Type B pancreatic cell (in vitro differentiated cells): ENCODE measurements around the gene DYNLT2. TPM values are rescaled to one million over a fixed set of nuclear protein-coding genes. Genes with fewer than 3 reads are reported as not detected.
A peak's percentile ranks its signal among the peaks of the same experiment; 100 is the strongest.

Experiments
- DNase-seq: peaks from one replicate; pipeline ENCODE4 v3.0.0; 2021; ENCODE audit warnings: mixed read lengths; ENCODE audit not compliant: unreplicated experiment; ENCODE audit errors: extremely low spot score
- H3K27ac Mint-ChIP-seq: 2 replicates; pipeline ENCODE4 v1.8.0; 2021; ENCODE audit warnings: mild to moderate bottlenecking, mixed read lengths
- H3K27me3 Mint-ChIP-seq: 2 replicates; pipeline ENCODE4 v1.8.0; 2021; ENCODE audit warnings: mixed read lengths
- H3K36me3 Mint-ChIP-seq: 2 replicates; pipeline ENCODE4 v1.8.0; 2021; ENCODE audit warnings: mixed read lengths
- H3K4me1 Mint-ChIP-seq: one replicate; pipeline ENCODE4 v1.8.0; 2021; ENCODE audit warnings: mixed read lengths; ENCODE audit not compliant: unreplicated experiment
- H3K4me3 Mint-ChIP-seq: 2 replicates; pipeline ENCODE4 v1.8.0; 2021; ENCODE audit warnings: mild to moderate bottlenecking, mixed read lengths
- H3K9me3 Mint-ChIP-seq: 2 replicates; pipeline ENCODE4 v1.8.0; 2021; ENCODE audit warnings: mixed read lengths
- CTCF ChIP-seq: fragments of 200-600 bp; sonication (generic); conservative IDR thresholded peaks from 2 replicates; pipeline ENCODE4 v1.5.0; 2021; ENCODE audit warnings: antibody characterized with exemption, mild to moderate bottlenecking
- total RNA-seq: library from RNA; stranded (reverse); gene quantifications from 2 replicates; pipeline ENCODE4 v1.2.1, GENCODE V29; 2021; ENCODE audit warnings: low replicate concordance

DYNLT2 gene
- total RNA-seq, 1 donor from 2014 or later: 2.6 TPM

GRCh38 chr6:169786349-169786748 is 35.0 kb upstream of the DYNLT2 start:
- TF ChIP-seq CTCF: no peak
- peak; percentile 43 for DNase-seq
- H3K4me1 Mint-ChIP-seq: peaks cover 7% of the 10 kb centered on the region
- peaks cover 10% of the 10 kb centered on the region for H3K36me3 Mint-ChIP-seq
- no peak overlapping the region for H3K4me3 Mint-ChIP-seq
- no peaks in the 10 kb centered on the region for H3K9me3 Mint-ChIP-seq
- no peak overlapping the region for H3K27ac Mint-ChIP-seq
- peaks cover 3% of the 10 kb centered on the region for H3K27me3 Mint-ChIP-seq

DNA sequence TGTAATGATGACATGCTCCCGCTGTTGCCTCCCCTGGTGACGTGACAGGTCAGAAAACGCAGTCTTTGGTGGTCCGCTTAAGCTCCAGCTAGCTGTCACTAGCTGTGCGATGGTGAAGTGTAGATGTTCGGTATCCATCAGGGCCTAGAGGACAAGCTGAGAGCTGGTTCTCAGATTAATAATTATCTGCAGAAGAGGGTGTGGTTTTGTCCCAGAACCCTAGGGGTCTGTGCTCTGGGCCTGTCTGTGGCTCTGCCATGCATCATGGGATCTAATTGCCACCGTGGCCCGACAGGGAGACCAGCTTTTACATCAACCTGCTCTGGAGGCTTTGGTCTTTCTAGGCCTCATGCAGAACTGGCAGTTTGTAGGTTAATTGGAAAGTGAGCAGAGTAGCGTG is 34.2 kb upstream of the DYNLT2 start:
- Mint-ChIP-seq H3K4me1 (no peaks in the 10 kb centered on the region), H3K36me3 (peaks cover 10% of the 10 kb centered on the region), H3K4me3 (no peak overlapping the region), H3K9me3 (no peaks in the 10 kb centered on the region), H3K27me3 (no peaks in the 10 kb centered on the region), H3K27ac (no peak overlapping the region)
- no peak for TF ChIP-seq CTCF
- peak; percentile 29 for DNase-seq

- no peak overlapping the region for H3K4me3 Mint-ChIP-seq
- TF ChIP-seq CTCF: no peak
- DNase-seq: peak; percentile 53
- no peaks in the 10 kb centered on the region for H3K27me3 Mint-ChIP-seq
- H3K4me1 Mint-ChIP-seq: no peaks in the 10 kb centered on the region
- no peaks in the 10 kb centered on the region for H3K9me3 Mint-ChIP-seq
- no peak overlapping the region for H3K27ac Mint-ChIP-seq
- peaks cover 10% of the 10 kb centered on the region for H3K36me3 Mint-ChIP-seq
Observed at GRCh38 chr6:169784821-169785340, 33.5 kb upstream of the DYNLT2 start.

- no peak for TF ChIP-seq CTCF
- peak; percentile 56 for DNase-seq
- no peaks in the 10 kb centered on the region for H3K4me1 Mint-ChIP-seq
- no peak overlapping the region for H3K4me3 Mint-ChIP-seq
- no peak overlapping the region for H3K27ac Mint-ChIP-seq
- peaks cover 10% of the 10 kb centered on the region for H3K36me3 Mint-ChIP-seq
- no peaks in the 10 kb centered on the region for H3K27me3 Mint-ChIP-seq
- no peaks in the 10 kb centered on the region for H3K9me3 Mint-ChIP-seq
Observed at GRCh38 chr6:169783971-169784820, 32.8 kb upstream of the DYNLT2 start.

- no peak for TF ChIP-seq CTCF
- Mint-ChIP-seq H3K4me3 (no peak overlapping the region), H3K27me3 (no peaks in the 10 kb centered on the region), H3K4me1 (no peaks in the 10 kb centered on the region), H3K27ac (no peak overlapping the region), H3K36me3 (peaks cover 10% of the 10 kb centered on the region), H3K9me3 (no peaks in the 10 kb centered on the region)
- peak; percentile 58 for DNase-seq
Observed at GRCh38 chr6:169783401-169783800, 32.0 kb upstream of the DYNLT2 start.
